Stomach (tissue), 9 donors: ENCODE measurements around the gene TCP10L. TPM values are rescaled to one million over a fixed set of nuclear protein-coding genes. Genes with fewer than 3 reads are reported as not detected.

Experiments used
- DNase-seq, 2 donors: peaks; one replicate each; pipeline versions ENCODE4 v3.0.0 to v3.0.0-alpha.2; 2013 to 2019
- H3K27ac ChIP-seq, 5 donors: fragments of 200-600 bp in 4 of 5; sonication (generic) in 4 of 5; one replicate each; pipeline ENCODE4 v1.5.1; 2013 to 2019; ENCODE audit warnings: mild to moderate bottlenecking in 1 of 5, moderate library complexity in 1 of 5
- H3K27me3 ChIP-seq, 3 donors: fragments of 200-600 bp; sonication (generic); one replicate each; pipeline ENCODE4 v1.5.1; 2017 to 2019; ENCODE audit warnings: mixed run types in 1 of 3
- H3K36me3 ChIP-seq, 4 donors: fragments of 200-600 bp; sonication (generic); 1 replicate in 3 of 4; 2 replicates in 1 of 4; pipeline ENCODE4 v1.5.1; 2016 to 2019
- H3K4me1 ChIP-seq, 4 donors: fragments of 200-600 bp; sonication (generic); one replicate each; pipeline ENCODE4 v1.5.1; 2016 to 2019
- H3K4me3 ChIP-seq, 4 donors: fragments of 200-600 bp; sonication (generic) in 3 of 4; one replicate each; pipeline ENCODE4 v1.5.1; 2016 to 2019; ENCODE audit warnings: mild to moderate bottlenecking in 1 of 4
- H3K9me3 ChIP-seq, 4 donors: fragments of 200-600 bp; sonication (generic); one replicate each; pipeline ENCODE4 v1.5.1; 2016 to 2019
- EP300 ChIP-seq: sonication (generic); formaldehyde crosslinking; IDR thresholded peaks from one replicate; pipeline ENCODE4 v1.6.1; 2017; ENCODE audit warnings: antibody characterized with exemption
- POLR2A ChIP-seq, 4 donors: fragments of 450-650 bp; IDR thresholded peaks; one replicate each; pipeline ENCODE4 v1.6.1; 2016; ENCODE audit warnings: antibody characterized with exemption in 4 of 4, control low read depth in 2 of 4, mild to moderate bottlenecking in 1 of 4, moderate library complexity in 1 of 4
- POLR2AphosphoS5 ChIP-seq, 3 donors: sonication (generic); formaldehyde crosslinking; IDR thresholded peaks; one replicate each; pipeline ENCODE4 v1.6.1; 2016; ENCODE audit warnings: antibody characterized with exemption in 3 of 3
- WGBS, 5 donors: extraction: QIAGEN DNeasy Blood & Tissue Kit in 3 of 5; methylation state at CpG; one replicate each; pipeline versions ENCODE4 v1.1.5 to v1.1.7; 2013 to 2018; 5-methylcytosine and 5-hydroxymethylcytosine counted together
- intact Hi-C: fragments of 100-400 bp; cut with DNase I; formaldehyde crosslinking; loops from one replicate; pipeline ENCODE4 v1.15.1; 2023; ENCODE audit warnings: low total_unique reads
- polyA plus RNA-seq, 3 donors: library from polyadenylated mRNA; stranded (reverse); fragments of 200-250 nt; gene quantifications; one replicate each; pipeline ENCODE4 v1.2.3, GENCODE V29; 2013
- total RNA-seq, 5 donors: library from RNA; depleted of rRNA; stranded (reverse); fragments of >200 nt; gene quantifications; one replicate each; pipeline versions ENCODE4 v1.1.0 to v1.2.3, GENCODE V29; 2014 to 2016
- TF ChIP-seq, protein P1 (sequence below), 7 experiments: fragments of 450-650 bp in 4 of 7; fragments of 200-600 bp in 3 of 7; sonication (generic) in 3 of 7; IDR thresholded peaks; one replicate each; pipeline ENCODE4 v1.5.1; 2016 to 2019; ENCODE audit warnings: antibody characterized with exemption in 7 of 7, control low read depth in 2 of 7, mild to moderate bottlenecking in 1 of 7
- donor health status: healthy with polysubstance abuse.
- donor health status: Bipolar disorder and iron deficiency.
- donor health status: healthy.

TCP10L gene
- total and polyA plus RNA-seq, 8 donors: 0.73 to 1.3 TPM; not detected in 6

DNA sequence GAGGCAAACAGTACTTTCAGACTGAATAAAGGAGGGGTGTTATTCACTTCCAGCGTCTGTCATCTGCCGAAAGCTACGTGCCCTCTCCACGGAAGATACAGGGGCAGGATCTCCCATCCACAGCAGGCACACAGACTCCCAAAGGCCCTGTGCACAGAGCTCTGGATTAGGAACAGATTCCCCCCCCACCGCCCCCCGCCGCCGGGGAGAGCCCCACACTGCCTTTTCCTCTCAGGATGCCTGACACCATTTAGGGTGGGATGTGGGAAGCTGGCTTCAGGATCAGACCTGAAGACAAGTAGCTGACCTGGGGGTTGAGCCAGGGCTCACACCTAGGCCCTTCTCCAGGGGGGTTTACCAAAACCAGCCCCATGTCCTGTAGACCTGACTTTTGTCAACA is 8.4 kb upstream of the TCP10L start:
- H3K4me3 ChIP-seq: no peak overlapping the region
- intact Hi-C loops: no loop called here
- 60 to 75% (median 72%) methylated on average over 8 of the region's 8 CpGs for WGBS, 5 donors

DNA sequence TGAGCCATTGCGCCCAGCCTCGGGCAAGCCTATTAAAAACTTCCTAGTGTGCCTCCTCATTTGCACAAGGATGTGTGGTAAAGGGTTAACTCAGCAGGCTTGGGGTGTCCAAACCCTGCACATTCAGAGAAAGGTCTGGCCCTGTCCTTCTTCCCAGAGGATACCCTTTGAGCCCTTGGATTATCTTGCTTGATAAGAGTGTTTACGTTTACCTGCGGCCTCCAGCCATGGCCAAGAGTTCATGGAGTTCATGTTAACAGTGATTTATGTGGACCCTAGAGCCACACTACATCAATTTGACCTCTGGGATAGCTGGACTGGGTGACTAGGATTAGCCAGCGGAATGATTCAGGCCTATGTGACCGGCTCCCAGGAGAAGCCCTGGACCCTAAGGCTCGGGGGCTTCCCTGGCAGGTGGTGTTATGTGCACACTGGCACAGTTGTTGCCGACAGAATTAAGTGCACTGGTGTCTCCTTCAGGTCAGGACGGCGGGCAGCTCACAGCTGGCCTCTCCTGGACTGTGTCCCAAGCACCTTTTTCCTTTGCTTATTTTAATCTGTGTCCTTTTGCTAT is 7.7 kb upstream of the TCP10L start:
- intact Hi-C loops: no loop called here
- DNase-seq: no peak
- H3K9me3 ChIP-seq: no peaks in the 10 kb centered on the region
- H3K27ac ChIP-seq: no peak overlapping the region
- H3K4me3 ChIP-seq: no peak overlapping the region
- no peaks in the 10 kb centered on the region for H3K27me3 ChIP-seq
- WGBS, 5 donors: 27 to 39% (median 29%) methylated on average over 10 of the region's 10 CpGs
- TF ChIP-seq POLR2AphosphoS5 (IDR thresholded peaks at IDR 0.05) (no peak), POLR2A (IDR thresholded peaks at IDR 0.05) (no peak), EP300 (no peak)
- TF ChIP-seq, protein P1, sequence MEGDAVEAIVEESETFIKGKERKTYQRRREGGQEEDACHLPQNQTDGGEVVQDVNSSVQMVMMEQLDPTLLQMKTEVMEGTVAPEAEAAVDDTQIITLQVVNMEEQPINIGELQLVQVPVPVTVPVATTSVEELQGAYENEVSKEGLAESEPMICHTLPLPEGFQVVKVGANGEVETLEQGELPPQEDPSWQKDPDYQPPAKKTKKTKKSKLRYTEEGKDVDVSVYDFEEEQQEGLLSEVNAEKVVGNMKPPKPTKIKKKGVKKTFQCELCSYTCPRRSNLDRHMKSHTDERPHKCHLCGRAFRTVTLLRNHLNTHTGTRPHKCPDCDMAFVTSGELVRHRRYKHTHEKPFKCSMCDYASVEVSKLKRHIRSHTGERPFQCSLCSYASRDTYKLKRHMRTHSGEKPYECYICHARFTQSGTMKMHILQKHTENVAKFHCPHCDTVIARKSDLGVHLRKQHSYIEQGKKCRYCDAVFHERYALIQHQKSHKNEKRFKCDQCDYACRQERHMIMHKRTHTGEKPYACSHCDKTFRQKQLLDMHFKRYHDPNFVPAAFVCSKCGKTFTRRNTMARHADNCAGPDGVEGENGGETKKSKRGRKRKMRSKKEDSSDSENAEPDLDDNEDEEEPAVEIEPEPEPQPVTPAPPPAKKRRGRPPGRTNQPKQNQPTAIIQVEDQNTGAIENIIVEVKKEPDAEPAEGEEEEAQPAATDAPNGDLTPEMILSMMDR (IDR thresholded peaks at IDR 0.05): no peak
- peaks cover 0 to 8% (median 0%) of the 10 kb centered on the region in 4 donors for H3K36me3 ChIP-seq
- H3K4me1 ChIP-seq: peaks cover 0 to 9% (median 7%) of the 10 kb centered on the region in 4 donors

More for the DNA sequence above, 8.4 kb upstream of the TCP10L start:
- H3K4me1 ChIP-seq: peaks cover 0 to 9% (median 7%) of the 10 kb centered on the region in 4 donors
- TF ChIP-seq, protein P1 (IDR thresholded peaks at IDR 0.05): no peak
- no peak for TF ChIP-seq POLR2AphosphoS5 (IDR thresholded peaks at IDR 0.05)
- no peak for TF ChIP-seq POLR2A (IDR thresholded peaks at IDR 0.05)
- TF ChIP-seq EP300: no peak
- H3K27me3 ChIP-seq: no peaks in the 10 kb centered on the region
- H3K27ac ChIP-seq: no peak overlapping the region
- no peak for DNase-seq
- H3K9me3 ChIP-seq: no peaks in the 10 kb centered on the region
- H3K36me3 ChIP-seq: peaks cover 0 to 8% (median 4%) of the 10 kb centered on the region in 4 donors

DNA sequence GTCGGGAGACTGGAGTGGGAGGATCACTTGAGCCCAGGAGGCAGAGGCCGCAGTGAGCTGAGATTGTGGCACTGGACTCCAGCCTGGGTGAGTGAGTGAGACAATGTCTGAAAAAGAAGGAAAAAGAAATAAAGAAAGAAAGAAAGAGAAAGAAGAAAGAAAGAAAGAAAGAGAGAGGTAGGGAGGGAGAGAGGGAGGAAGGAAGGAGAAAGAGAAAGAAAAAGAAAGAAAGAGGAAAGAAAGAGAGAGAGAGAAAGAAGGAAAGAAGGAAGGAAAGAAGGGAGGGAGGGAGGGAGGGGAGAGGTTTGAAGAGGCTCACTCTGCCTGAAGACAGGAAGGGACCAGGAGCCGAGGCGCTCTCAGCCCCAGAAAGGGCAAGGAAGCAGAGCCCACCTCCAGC is 4.8 kb upstream of the TCP10L start:
- TF ChIP-seq POLR2AphosphoS5 (IDR thresholded peaks at IDR 0.05) (no peak), POLR2A (IDR thresholded peaks at IDR 0.05) (no peak), EP300 (no peak)
- TF ChIP-seq, protein P1 (IDR thresholded peaks at IDR 0.05): no peak
- H3K4me3 ChIP-seq: no peak overlapping the region
- intact Hi-C loops: no loop called here
- WGBS, 5 donors: 81 to 89% (median 85%) methylated on average over 4 of the region's 4 CpGs
- H3K9me3 ChIP-seq: no peaks in the 10 kb centered on the region
- H3K27me3 ChIP-seq: no peaks in the 10 kb centered on the region
- H3K4me1 ChIP-seq: peaks cover 0 to 9% (median 7%) of the 10 kb centered on the region in 4 donors
- DNase-seq: no peak
- peaks cover 0 to 8% (median 0%) of the 10 kb centered on the region in 4 donors for H3K36me3 ChIP-seq
- H3K27ac ChIP-seq: no peak overlapping the region

DNA sequence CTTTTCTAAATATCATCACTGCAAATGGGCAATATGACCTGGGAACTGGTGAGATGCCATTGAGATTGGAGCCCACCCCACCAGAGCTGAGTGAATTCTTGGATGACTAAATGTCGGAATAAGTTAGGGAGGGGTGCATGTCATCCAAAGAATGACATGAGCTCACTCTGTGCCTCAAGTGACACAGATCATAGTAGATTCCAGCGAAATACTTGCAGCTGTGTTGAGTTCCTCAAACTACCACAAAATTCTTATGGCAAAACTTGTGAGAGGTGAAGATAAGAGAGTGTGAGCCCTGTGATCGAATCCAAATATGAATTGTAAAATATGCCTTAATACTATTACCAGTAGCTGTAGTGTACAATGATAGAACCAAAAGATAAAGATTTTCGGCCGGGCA is 2.3 kb upstream of the TCP10L start:
- DNase-seq: no peak
- intact Hi-C loops: no loop called here
- Histone ChIP-seq H3K27ac (no peak overlapping the region), H3K27me3 (no peaks in the 10 kb centered on the region), H3K4me1 (no peaks in the 10 kb centered on the region), H3K4me3 (no peak overlapping the region), H3K36me3 (peaks cover 0 to 8% (median 0%) of the 10 kb centered on the region in 4 donors), H3K9me3 (no peaks in the 10 kb centered on the region)
- TF ChIP-seq POLR2AphosphoS5 (IDR thresholded peaks at IDR 0.05) (no peak), EP300 (no peak), POLR2A (IDR thresholded peaks at IDR 0.05) (no peak)
- TF ChIP-seq, protein P1 (IDR thresholded peaks at IDR 0.05): no peak
- WGBS, 5 donors: 93 to 96% (median 96%) methylated on average over 5 of the region's 5 CpGs
